Loucy (cell line): ENCODE measurements around the gene SNAPC1.

Source experiments
- CTCF ChIP-seq: fragments of 200-600 bp; sonication (generic); conservative IDR thresholded peaks from 2 replicates; pipeline ENCODE4 v1.5.1; 2014; ENCODE audit warnings: mild to moderate bottlenecking, antibody characterized with exemption, low read length
- EZH2phosphoT487 ChIP-seq: fragments of 200-600 bp; IDR thresholded peaks from 2 replicates; pipeline ENCODE4 v1.6.1; 2018; ENCODE audit warnings: antibody characterized with exemption, mild to moderate bottlenecking, moderate library complexity, borderline replicate concordance

GRCh38 chr14:61724133-61724532 lies 38.1 kb upstream of the SNAPC1 start:
- TF ChIP-seq CTCF = no peak
- TF ChIP-seq EZH2phosphoT487 = no peak
